ENCODE data around the gene NARS2.

Gene NARS2

DNA sequence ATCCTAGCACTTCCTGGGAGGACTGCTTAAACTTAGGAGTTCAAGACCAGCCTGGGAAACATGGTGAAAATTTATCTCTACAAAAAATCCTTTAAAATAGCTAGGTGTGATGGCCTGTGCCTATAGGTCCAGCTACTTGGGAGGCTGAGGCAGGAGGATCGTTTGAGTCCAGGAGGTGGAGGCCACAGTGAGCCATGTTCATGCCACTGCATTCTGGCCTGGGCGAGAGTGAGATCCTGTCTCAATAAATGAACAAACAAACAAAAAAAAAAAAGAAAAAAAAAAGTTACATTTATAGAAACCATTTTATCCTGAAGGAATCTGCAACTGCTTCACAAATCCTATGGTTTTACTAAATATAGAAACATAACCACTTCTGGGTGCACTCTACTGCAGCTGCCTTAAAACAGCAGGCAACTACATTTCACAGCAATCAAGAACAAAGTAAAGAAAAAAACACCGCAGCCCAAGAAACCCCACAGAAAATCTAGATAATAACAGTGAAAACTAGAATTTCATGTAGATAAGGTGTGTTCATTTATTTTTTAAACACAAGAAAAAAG is 81.2 kb downstream of the NARS2 start:
- DNase-seq (ENCODE audit: low read depth), result no peak
- TF ChIP-seq, protein P1, sequence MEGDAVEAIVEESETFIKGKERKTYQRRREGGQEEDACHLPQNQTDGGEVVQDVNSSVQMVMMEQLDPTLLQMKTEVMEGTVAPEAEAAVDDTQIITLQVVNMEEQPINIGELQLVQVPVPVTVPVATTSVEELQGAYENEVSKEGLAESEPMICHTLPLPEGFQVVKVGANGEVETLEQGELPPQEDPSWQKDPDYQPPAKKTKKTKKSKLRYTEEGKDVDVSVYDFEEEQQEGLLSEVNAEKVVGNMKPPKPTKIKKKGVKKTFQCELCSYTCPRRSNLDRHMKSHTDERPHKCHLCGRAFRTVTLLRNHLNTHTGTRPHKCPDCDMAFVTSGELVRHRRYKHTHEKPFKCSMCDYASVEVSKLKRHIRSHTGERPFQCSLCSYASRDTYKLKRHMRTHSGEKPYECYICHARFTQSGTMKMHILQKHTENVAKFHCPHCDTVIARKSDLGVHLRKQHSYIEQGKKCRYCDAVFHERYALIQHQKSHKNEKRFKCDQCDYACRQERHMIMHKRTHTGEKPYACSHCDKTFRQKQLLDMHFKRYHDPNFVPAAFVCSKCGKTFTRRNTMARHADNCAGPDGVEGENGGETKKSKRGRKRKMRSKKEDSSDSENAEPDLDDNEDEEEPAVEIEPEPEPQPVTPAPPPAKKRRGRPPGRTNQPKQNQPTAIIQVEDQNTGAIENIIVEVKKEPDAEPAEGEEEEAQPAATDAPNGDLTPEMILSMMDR (IDR thresholded peaks at IDR 0.05; ENCODE audit: insufficient read depth, low read depth, low read length, missing control alignments), result no peak
- no peak overlapping the region for H3K4me3 ChIP-seq (ENCODE audit: low read depth, low read length)

DNA sequence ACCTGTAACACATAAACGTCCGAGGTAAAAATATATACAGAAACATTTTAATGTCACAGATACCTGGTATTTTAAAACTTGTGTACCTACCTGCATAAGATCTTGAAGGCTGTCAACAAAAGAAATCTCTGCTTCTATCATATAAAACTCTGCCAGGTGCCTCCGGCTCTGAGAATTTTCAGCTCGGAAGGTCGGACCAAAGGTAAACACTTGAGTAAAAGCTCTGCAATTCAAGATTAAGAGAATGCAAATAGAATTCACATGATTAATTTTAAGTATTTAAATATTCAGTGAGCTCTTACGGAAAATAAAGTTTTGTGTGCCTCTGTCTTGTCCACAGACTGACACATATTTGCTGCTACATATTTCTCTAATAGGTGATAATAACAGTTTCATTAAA is 81.7 kb downstream of the NARS2 start:
- TF ChIP-seq, protein P1 (IDR thresholded peaks at IDR 0.05; ENCODE audit: insufficient read depth, low read depth, low read length, missing control alignments), result no peak
- DNase-seq (ENCODE audit: low read depth), result no peak
- no peak overlapping the region for H3K4me3 ChIP-seq (ENCODE audit: low read depth, low read length)

DNA sequence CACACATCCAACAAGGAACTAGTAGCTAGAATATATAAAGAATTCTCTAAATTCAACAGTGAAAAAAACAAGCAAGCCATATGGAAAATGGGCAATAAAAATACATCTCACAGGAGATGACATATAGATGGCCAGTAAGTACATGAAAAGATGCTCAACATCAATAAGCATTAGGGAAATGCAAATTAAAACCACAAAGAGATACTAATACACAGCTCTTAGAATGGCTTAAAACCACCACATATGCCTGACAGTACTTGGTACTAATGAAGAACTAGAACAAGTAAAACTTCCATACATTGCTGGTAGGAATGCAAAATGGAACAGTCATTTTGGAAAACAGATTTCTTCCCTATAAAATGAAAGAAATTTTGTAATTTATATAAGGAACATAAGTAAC is 85.5 kb downstream of the NARS2 start:
- no peak overlapping the region for H3K4me3 ChIP-seq (ENCODE audit: low read depth, low read length)

DNA sequence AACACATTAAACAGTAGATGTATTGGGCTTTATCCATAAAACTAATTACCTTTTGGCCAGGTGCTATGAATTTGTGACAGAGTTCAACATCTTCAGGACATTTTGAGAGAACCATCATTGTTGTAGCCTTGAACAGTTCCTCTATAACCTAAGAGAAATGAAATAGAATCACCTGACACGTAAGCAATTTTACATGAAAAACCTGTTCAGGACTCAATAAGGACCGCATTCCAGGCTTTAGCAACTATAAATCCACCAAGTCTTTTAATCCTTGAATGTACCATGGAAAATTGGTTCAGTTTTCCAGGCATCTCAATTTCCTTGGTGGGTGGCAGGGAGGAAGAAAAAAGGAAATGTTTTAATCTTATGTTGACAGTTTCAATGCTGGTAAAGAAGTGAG is 96.1 kb downstream of the NARS2 start:
- DNase-seq (ENCODE audit: low read depth), result no peak
- TF ChIP-seq, protein P1 (IDR thresholded peaks at IDR 0.05; ENCODE audit: insufficient read depth, low read depth, low read length, missing control alignments), result no peak

More for the DNA sequence above, 85.5 kb downstream of the NARS2 start:
- DNase-seq (ENCODE audit: low read depth), result no peak
- TF ChIP-seq, protein P1 (IDR thresholded peaks at IDR 0.05; ENCODE audit: insufficient read depth, low read depth, low read length, missing control alignments), result no peak

DNA sequence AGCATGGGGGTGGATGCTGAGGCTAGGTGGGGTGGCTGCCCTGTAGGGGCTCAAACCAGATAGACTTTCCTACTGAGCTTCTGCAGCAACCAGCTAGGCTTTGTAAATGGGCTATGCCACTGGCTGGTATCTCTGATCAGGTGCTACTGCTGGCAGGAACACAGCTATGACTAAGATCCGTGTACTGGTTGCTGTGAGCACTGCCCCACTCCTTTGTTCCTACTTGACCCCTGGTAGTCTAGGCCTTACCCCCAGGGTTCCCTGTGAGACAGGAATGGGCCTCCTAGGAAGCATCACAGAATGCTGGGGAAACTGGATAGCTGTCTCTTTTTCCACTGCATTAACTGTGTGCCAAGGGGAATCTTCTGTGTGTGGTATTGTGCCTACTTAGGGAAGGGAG is 98.6 kb downstream of the NARS2 start:
- TF ChIP-seq, protein P1 (IDR thresholded peaks at IDR 0.05; ENCODE audit: insufficient read depth, low read depth, low read length, missing control alignments), result no peak
- DNase-seq (ENCODE audit: low read depth), result no peak
- H3K4me3 ChIP-seq (ENCODE audit: low read depth, low read length), result no peak overlapping the region

More for the DNA sequence above, 96.1 kb downstream of the NARS2 start:
- no peak overlapping the region for H3K4me3 ChIP-seq (ENCODE audit: low read depth, low read length)

DNA sequence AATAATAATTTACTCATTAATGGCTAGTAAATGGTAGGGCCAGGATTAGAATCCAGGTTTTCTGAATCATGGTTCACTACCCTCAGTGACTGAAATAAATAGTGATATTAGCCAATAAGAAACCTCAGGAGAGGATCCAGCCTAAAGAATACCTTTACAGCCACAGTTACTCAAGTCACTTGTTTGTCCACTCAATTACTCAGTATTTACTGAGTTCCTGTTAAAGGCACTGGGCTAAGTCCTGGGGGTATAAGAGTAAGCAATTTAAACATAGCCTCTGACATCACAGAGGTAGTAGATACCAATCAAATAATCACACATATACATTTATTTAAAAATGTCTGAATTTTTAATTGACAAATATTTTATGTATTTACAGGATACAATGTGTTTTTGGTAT is 100.2 kb downstream of the NARS2 start:
- DNase-seq (ENCODE audit: low read depth), result no peak
- TF ChIP-seq, protein P1 (IDR thresholded peaks at IDR 0.05; ENCODE audit: insufficient read depth, low read depth, low read length, missing control alignments), result no peak

DNA sequence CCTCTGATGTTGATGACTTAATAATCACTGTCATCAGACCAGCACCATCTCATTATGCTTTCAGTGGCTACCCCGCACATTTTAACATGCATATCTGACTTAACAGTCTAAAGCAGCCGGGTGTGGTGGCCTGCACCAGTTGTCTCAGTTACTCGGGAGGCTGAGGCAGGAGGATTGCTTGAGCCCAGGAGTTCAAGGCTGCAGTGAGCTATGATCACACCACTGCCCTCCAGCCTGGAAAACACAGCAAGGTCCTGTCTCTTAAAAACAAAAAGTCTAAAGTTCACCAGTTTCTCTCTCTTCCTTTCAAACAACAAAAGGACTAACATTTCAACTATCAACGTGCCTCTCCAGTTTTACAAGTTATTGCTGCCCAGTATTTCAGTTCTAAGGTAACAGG is 101.8 kb downstream of the NARS2 start:
- DNase-seq (ENCODE audit: low read depth), result no peak
- TF ChIP-seq, protein P1 (IDR thresholded peaks at IDR 0.05; ENCODE audit: insufficient read depth, low read depth, low read length, missing control alignments), result no peak
- no peak overlapping the region for H3K4me3 ChIP-seq (ENCODE audit: low read depth, low read length)

More for the DNA sequence above, 100.2 kb downstream of the NARS2 start:
- H3K4me3 ChIP-seq (ENCODE audit: low read depth, low read length), result no peak overlapping the region

All from GM12865 (cell line).